ENCODE results near the gene BARHL1.

The BARHL1 gene

DNA sequence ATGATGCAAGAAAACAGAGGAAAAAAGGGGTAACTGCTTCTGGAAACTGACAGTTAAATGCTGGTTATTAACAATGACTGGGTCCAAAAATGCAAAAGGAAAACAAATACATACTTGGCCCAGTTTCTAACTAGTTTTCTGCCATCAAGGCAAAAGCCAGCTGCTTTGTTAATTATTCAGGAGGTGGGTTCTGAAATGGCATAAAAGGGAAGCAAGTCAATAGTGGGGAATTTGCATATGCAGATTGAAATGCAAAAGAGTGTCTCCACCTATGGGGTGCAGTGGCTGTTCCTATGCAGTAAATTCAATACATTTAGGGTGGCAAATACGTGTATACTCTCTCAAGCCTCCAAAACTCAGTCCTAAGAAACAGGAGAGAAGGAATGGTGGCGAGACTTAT is 33.4 kb downstream of the BARHL1 start:
- no peak for DNase-seq (ENCODE audit: low spot score)

DNA sequence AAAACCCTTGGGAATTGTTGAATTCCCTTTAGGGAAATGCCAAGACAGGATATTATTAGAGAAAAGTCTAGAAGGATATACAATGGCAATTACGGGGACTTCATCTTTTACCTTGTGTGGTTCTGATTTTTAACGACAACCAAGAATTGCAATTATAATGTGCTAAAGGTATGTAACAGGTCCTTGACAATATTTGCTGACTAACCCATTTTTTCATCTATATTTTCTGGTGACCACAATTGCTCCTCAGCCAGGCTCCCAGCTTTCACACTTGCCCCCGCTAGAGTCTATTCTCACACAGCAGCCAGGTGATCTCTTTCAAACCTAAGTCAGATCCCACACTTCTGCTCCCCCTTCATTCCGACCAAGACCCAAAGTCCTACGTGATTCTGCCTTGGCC is 34.3 kb downstream of the BARHL1 start:
- DNase-seq (ENCODE audit: low spot score): no peak

DNA sequence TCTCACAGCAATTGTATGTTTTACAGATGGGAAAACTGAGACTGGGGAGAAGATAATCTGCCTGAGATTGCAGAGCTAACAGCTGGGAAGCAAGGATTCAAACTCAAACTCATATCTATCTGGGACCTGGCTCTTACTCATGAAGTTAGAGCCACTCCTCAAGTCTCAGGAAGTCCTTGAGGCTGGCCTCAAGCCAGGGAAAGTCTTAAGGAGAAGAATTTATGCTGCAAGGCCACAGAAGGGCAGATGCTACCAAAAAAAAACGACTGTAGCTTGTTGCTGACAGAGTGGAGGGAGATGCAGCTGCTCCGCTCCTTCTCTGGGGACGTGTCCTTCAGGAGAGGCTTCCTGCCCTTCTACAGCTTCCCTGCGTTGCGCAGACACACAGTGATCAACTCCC is 39.8 kb downstream of the BARHL1 start:
- DNase-seq (ENCODE audit: low spot score): no peak

DNA sequence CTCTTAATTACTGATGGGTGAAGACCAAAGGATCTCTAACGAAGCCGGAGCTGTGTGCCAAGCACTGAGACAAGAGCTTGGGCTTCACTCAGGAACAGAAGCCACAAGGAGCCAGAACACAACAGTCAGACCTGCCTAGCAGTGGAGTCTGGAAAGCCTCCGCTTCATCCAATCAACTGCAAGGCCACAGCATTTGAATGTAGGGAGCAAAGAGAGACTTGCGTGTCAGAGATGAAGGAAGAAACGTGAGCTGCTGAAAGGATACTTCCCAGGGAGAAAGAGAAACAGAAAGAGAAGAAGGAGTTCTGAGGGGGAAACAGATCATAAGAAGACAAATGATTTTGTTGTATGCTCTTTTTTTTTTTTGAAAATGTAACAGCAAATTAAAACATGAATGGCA is 43.9 kb downstream of the BARHL1 start:
- no peak for DNase-seq (ENCODE audit: low spot score)

DNA sequence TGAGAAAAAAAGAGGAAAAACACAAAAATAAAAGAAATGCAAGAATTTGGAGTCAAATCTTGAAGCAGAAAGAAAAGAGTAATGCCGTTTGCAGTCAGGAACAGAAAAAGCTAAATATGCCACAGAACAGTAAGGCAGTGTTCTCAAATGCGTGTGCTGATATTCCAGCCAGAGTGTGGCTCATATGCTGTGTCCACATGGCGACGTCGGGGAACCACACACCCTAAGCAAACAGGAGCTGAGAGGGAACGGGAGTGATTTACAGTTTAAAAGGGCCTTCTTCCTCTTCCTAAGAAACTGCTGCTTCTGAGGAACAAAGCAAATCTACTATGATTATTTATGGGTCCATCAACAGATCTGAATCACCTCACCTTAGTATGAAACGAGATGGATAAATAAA is 44.7 kb downstream of the BARHL1 start:
- no peak for DNase-seq (ENCODE audit: low spot score)

DNA sequence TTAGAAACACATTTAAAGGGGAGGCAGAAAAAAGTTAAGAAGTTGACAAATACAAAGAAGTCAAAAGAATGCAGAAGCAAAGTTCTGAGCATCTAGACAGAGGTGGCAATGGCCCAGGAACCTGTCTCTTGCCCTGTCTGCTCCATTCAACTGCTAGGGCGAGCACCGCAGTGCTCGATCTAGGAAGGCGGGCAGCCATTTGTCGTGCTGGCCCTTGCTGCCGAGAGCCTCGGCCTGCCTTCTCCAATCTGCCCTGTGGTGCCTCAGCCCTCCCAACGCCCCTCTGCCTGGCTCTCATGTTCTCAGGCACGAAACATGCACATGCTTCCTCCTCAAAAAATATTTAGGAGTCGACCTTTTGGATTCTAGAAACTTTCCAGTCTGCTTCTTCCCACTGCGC is 45.2 kb downstream of the BARHL1 start:
- DNase-seq (ENCODE audit: low spot score): no peak

DNA sequence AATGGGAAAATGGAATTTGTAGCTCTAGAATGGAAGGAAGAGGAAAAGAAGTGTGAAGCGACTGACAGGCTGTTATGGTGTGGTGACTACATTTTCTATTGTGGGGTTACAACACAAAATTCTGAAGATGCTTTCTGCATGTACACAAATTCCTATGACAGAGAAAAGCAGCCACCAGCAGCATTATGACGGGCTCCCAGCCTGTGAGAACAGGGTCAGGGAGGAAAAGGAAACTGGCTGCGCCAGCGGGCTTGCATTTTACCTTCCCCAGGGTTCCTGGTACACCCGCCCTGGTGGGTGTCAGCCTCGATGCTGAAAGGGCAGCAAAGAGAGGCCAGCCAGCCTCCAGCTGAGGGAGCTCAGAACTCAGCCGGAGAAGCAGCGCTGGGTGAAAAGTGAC is 46.3 kb downstream of the BARHL1 start:
- DNase-seq (ENCODE audit: low spot score): no peak

DNA sequence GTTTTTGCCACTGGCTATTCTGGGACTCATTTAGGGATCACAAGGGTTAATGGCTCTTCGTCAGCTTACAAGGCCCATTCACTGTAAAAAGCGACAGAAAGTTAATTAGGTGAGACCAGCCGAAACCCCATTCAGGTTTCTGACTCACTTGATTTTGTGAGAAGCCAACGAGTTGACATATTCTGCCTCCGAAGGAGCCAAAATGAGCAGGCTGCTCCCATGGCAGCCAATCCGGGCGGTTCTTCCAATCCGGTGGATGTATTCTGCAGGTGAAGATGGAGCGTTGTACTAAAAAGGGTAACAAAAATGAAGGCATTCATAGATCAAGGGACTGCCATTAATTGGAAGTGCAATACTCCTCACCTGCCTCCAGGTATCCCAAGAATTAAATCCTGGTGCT is 47.7 kb downstream of the BARHL1 start:
- no peak for DNase-seq (ENCODE audit: low spot score)

DNA sequence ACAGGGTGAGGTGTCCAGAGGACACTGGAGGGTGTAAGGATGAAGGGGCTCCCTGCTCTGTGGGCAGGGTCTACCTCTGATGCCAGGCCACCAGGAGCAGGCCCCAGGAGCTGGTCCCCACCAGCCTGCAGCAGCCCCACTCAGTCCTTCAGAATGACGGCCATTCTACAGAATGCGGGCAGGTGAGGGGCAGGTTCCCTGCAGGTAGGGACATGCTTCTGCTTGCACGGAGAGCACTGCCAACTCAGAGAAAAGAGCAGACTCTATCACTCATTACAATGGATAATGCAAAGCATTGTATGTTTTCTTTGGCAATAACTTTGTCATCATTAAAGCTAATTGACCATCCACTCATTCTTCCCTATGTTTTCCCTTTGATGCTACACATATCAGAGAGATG is 48.4 kb downstream of the BARHL1 start:
- no peak for DNase-seq (ENCODE audit: low spot score)

DNA sequence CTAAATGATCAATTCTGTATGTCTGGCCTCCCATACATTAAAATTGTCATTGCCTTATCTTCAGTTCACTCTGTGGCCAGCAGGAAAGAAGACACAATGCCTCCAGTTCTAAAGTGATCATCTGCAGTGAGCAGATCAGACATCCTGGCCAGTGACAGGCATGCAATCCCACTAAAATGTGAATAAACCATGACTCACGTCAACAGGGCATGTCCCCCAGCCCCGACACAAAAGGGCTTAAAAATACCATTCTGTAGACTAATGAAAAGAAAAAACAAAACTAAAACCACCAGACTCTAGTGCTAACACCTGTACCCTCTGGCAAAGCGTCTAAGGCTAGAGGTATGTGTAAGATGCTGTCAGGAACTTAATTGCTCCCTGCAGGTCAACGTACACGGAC is 48.9 kb downstream of the BARHL1 start:
- DNase-seq (ENCODE audit: low spot score): no peak

DNA sequence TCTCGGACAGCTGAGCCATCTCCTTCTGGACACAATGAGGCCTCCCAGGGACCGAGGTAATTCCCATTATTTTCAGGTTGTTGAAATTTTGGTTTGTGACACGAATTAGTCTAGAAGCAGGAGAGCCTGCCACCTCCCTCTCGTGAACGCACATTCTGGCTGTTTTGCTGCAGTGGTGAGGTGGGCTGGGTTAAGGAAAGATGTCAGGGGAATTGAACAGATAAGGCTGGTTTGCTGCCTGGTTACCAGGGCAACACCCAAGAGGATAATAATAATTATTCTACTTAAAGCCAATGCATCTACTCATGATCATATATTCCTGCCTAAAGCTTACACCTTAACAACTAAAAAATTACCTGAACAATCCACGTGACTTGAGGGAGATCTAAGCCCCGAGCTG is 49.3 kb downstream of the BARHL1 start:
- no peak for DNase-seq (ENCODE audit: low spot score)

DNA sequence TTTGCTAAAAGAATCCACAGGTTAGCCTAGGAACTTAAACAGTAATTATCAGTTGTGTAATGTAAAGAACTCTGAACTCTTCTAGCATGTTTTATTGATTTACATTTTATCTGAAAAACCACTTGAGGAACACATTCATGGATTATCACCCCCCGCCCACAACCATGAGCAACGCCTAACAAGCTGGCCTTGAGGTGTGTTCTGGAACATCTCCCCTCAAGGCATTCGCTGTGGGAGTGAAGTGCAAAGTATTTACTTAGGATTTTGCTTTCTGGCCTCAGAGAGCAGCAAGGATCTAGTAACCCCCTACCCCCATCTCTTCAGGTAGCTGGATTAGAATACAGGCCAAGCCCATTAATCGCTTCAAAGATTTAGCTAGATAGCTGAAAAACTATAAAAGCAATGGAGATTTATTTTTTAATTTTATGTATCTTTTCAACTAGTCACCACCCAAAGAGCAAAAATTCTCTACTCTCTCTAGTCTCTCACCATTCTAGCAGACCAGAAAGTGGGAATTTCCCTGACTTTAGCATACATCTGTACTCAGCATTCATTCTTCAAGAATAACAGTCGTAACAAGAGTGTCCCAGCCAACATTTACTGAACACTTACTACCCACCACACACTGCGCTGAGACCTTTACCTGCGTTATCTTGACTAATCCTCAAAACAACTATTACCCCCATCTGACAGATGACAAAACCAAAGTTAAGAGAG is 50.2 kb downstream of the BARHL1 start:
- DNase-seq (ENCODE audit: low spot score): no peak

DNA sequence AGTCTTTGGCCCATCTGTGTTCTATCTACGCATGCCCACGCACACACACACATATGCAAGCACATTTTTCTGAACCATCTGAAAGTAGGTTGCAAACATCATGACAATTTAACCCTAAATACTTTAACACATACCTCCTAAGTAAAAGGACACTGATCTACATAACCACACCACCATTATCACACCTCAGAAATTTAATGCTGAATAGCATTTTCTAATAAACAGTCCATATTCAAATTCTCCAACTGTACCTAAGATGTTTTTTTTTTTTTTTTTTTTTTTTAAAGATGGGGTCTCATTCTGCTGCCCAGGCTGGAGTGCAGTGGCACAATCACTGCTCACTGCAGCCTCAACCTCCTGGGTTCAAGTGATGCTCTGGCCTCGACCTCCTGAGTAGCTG is 51.9 kb downstream of the BARHL1 start:
- DNase-seq (ENCODE audit: low spot score): no peak

DNA sequence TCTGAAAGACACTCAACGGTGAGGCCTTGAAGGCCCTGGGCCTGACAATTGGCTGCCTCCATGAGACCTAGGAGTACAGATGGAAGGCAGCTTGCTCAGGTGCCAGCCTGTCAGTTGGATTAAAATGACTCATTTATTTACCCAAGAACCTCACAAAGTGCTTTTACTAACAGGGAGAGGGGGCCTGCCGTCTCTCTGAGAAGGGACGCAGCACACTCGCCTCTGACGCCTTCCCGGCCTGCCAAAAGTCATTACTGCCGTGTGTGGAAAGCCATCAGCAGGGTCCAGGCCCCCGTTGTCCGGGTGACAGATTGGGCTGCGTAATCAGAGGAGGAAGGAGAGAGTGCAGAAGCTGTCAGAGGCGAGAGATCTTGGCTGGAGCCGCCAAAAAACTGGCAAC is 54.9 kb downstream of the BARHL1 start:
- no peak for DNase-seq (ENCODE audit: low spot score)

DNA sequence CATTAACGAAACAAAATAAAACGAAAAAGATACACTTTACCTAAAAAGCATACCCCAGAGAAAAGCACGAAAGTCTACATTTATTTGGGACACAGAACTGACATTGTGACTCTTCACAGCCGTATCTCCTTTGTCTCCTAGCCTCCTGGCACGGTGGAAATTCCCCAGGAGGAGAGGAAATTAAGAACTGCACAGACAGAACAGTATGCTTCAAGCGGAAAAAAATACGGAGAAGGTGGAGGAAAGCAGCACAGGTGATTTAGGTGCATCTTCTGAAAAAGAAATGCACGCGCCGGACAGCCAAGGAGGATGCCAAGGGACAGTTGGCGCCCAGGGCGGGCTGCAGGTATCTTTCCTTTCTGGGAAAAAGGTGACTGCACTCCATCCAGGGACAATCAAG is 55.4 kb downstream of the BARHL1 start:
- DNase-seq (ENCODE audit: low spot score): no peak

DNA sequence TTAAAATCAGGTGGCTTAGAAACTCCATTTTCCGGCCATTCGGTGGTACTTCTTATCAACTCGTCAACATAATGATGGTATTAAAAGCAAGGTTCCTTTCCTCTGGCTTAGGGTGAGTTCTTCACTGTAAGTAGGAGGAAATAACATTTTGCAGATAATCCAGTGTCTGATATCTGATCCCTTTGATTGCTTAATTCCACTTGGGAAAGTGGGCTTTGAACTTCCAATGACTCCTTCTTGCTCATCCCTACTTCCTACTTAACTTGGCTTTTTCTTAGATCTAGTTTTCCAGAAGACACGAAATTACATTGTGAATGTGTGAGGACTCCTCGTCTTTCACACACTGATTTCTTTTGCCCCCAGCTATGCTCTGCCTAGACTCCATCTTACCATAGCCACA is 55.8 kb downstream of the BARHL1 start:
- DNase-seq (ENCODE audit: low spot score): no peak

DNA sequence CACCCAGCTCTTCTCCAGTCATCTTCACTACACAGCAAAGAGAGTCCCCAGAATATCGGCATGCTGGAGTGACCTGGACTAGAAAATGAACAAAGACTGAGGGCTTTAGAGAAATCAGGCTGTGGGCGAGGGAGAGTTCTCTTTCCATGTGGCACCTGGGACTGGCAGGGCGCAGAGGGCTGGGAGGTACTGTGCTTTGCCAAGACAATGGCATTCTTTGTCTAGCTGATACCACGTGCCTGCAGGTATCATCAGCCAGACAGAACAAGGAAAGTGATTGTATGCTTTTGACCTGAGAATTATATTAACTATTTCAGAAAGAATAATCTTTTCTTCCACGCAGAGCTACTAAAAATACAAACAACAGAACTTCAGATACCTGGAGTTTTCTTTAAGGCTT is 56.9 kb downstream of the BARHL1 start:
- no peak for DNase-seq (ENCODE audit: low spot score)

Measured in left forelimb (tissue), 1 donor.